Measurements from ENCODE around the gene RANBP1. TPM values are rescaled to one million over a fixed set of nuclear protein-coding genes. Genes with fewer than 3 reads are reported as not detected.

The RANBP1 gene
- polyA plus RNA-seq, 1 of the 3 experiments (the other 2 are of a cell fraction), result 502 TPM

DNA sequence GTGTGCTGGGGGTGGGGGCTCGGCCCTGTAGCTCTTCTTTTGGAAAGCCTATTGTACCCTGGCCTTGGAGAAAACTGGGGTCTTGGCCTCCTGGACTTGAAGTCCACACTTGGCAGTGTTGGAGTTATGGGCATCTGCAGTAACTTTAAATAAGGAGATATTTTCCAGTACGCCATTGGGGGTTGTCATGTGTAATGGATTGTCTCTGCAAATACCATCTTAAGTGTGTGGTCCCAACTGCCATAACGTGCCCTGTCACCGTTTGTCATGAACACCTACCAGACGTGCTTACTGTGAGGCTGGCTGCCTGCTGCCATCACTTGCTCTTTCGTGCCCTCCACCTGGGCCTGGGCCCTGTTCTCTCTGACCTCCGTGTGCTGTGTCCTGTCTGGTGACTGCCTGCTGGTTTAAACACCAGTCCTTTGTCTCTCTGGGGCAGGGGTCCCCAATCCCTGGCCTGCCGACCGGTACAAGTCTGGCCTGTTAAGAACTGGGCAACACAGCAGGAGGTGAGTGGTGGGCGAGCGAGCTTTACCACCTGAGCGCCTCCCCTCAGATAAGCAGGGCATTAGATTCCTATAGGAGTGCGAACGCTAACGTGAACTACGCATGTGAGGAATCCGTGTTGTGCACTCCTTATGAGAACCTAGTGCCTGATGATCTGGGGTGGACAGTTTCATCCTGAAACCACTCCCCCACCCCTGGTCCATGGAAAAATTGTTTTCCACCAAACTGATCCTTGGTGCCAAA is 12.1 kb downstream of the RANBP1 start:
- Histone ChIP-seq H4K20me1 (ENCODE audit: insufficient read depth) (peaks cover 10% of the 10 kb centered on the region), H3K27ac (ENCODE audit: low read depth in 2 of 2, low read length in 1 of 2) (no peak overlapping the region), H3K9me3 (no peaks in the 10 kb centered on the region), H3F3A (replicated peaks; ENCODE audit: insufficient read depth) (peaks cover 18% of the 10 kb centered on the region), H3K79me2 (ENCODE audit: insufficient read depth) (peaks cover 27% of the 10 kb centered on the region), H3K4me3 (ENCODE audit: low read depth in 2 of 2, low read length in 1 of 2) (no peak overlapping the region), H3K36me3 (replicated peaks in 1 of 2; ENCODE audit: control insufficient read depth in 1 of 2, insufficient read depth in 2 of 2, low read length in 1 of 2) (peaks cover 7 to 49% of the 10 kb centered on the region in 2 experiments), H3K9ac (no peak overlapping the region), H3K9me2 (no peaks in the 10 kb centered on the region), H2AFZ (ENCODE audit: low read depth) (no peak overlapping the region), H3K4me1 (ENCODE audit: control insufficient read depth in 1 of 2, insufficient read depth in 2 of 2, low read depth in 1 of 2, low read length in 1 of 2) (peaks cover 0 to 14% of the 10 kb centered on the region in 2 experiments; a peak in 1 of 4 replicates), H3K4me2 (no peak overlapping the region), H3K27me3 (ENCODE audit: insufficient read depth) (no peaks in the 10 kb centered on the region)
- CTCF ChIA-PET, result interaction anchor here (0.6 to 1.5 kb wide), 2 partner anchors 111 to 953 kb away, joined by 3 read pairs; no protein-coding TSS in a partner anchor
- TF ChIP-seq, protein P1, sequence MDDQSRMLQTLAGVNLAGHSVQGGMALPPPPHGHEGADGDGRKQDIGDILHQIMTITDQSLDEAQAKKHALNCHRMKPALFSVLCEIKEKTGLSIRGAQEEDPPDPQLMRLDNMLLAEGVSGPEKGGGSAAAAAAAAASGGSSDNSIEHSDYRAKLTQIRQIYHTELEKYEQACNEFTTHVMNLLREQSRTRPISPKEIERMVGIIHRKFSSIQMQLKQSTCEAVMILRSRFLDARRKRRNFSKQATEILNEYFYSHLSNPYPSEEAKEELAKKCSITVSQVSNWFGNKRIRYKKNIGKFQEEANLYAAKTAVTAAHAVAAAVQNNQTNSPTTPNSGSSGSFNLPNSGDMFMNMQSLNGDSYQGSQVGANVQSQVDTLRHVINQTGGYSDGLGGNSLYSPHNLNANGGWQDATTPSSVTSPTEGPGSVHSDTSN (IDR thresholded peaks at IDR 0.05), result no peak
- TF ChIP-seq, protein P2, sequence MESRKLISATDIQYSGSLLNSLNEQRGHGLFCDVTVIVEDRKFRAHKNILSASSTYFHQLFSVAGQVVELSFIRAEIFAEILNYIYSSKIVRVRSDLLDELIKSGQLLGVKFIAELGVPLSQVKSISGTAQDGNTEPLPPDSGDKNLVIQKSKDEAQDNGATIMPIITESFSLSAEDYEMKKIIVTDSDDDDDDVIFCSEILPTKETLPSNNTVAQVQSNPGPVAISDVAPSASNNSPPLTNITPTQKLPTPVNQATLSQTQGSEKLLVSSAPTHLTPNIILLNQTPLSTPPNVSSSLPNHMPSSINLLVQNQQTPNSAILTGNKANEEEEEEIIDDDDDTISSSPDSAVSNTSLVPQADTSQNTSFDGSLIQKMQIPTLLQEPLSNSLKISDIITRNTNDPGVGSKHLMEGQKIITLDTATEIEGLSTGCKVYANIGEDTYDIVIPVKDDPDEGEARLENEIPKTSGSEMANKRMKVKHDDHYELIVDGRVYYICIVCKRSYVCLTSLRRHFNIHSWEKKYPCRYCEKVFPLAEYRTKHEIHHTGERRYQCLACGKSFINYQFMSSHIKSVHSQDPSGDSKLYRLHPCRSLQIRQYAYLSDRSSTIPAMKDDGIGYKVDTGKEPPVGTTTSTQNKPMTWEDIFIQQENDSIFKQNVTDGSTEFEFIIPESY (IDR thresholded peaks at IDR 0.05; ENCODE audit: borderline replicate concordance, low read depth), result no peak
- TF ChIP-seq TEAD4 (IDR thresholded peaks at IDR 0.05; ENCODE audit: borderline replicate concordance, insufficient read depth) (no peak), NFIC (IDR thresholded peaks at IDR 0.05; ENCODE audit: borderline replicate concordance) (no peak), FOXJ3 (CRISPR knock-in tag; IDR thresholded peaks at IDR 0.05) (no peak), ELF1 (IDR thresholded peaks at IDR 0.05) (no peak), EZH2phosphoT487 (IDR thresholded peaks at IDR 0.05; ENCODE audit: borderline replicate concordance, low read depth) (no peak), GABPA (IDR thresholded peaks at IDR 0.05; ENCODE audit: low read depth) (no peak), NRF1 (IDR thresholded peaks at IDR 0.05; ENCODE audit: low read depth, low read length) (no peak), POLR2AphosphoS5 (IDR thresholded peaks at IDR 0.05; ENCODE audit: low read depth, low read length) (no peak), RCOR1 (IDR thresholded peaks at IDR 0.05; ENCODE audit: low read length) (no peak), RFX5 (IDR thresholded peaks at IDR 0.05; ENCODE audit: low read length) (no peak), FOSL2 (IDR thresholded peaks at IDR 0.05; ENCODE audit: borderline replicate concordance, low read depth) (no peak), TCF12 (IDR thresholded peaks at IDR 0.05) (no peak), EP300 (IDR thresholded peaks at IDR 0.05; ENCODE audit: borderline replicate concordance in 1 of 2, low read depth in 1 of 2, low read length in 1 of 2) (no peak)
- 94% methylated on average over 17 of the region's 17 CpGs for WGBS (ENCODE audit: low lambda C conversion rate)
- POLR2A ChIA-PET, result interaction anchor here (1.5 to 1.7 kb wide), 2 partner anchors 11 to 15 kb away, joined by 5 to 7 read pairs; partner anchors contain the start of genes RANBP1 and TRMT2A
- no peak for DNase-seq

All from SK-N-SH (cell line).